SU-DHL-6 (cell line): ENCODE data around the gene KANSL3.
"Not testable (repeated sequence)": the region's sequence is repeated elsewhere in the genome, so short reads cannot be mapped to it uniquely, and the experiment has no call there.

Source experiments
- CTCF ChIP-seq: fragments of 200-600 bp; sonication (generic); IDR thresholded peaks from one replicate; pipeline ENCODE4 v1.5.1; 2017; ENCODE audit warnings: antibody characterized with exemption, mild to moderate bottlenecking, low read length, moderate library complexity; ENCODE audit not compliant: insufficient read depth, poor library complexity, severe bottlenecking
- EZH2phosphoT487 ChIP-seq: fragments of 200-600 bp; sonication (generic), shearing (Covaris generic); conservative IDR thresholded peaks from 2 replicates; pipeline ENCODE4 v1.6.1; 2018; ENCODE audit warnings: mild to moderate bottlenecking, antibody characterized with exemption, low read length, moderate library complexity, mixed read lengths

- TF ChIP-seq CTCF, EZH2phosphoT487: not testable (repeated sequence)
These were observed 27.6 kb upstream of the KANSL3 start for GRCh38 chr2:96665717-96666116.
